Stimulated activated CD8-positive, alpha-beta memory T cell treated with anti-CD3 and anti-CD28 coated beads, Interleukin-12 subunit alpha, Interleukin-12 subunit beta, amount 100 ng/mL, for 4 hours (primary cell): ENCODE results near the gene DOCK1.
"Not testable (repeated sequence)": the region's sequence is repeated elsewhere in the genome, so short reads cannot be mapped to it uniquely, and the experiment has no call there.

Experiments
- DNase-seq: peaks from one replicate; pipeline ENCODE4 v3.0.0-alpha.2; 2020; ENCODE audit warnings: low read depth

The DOCK1 gene

DNA sequence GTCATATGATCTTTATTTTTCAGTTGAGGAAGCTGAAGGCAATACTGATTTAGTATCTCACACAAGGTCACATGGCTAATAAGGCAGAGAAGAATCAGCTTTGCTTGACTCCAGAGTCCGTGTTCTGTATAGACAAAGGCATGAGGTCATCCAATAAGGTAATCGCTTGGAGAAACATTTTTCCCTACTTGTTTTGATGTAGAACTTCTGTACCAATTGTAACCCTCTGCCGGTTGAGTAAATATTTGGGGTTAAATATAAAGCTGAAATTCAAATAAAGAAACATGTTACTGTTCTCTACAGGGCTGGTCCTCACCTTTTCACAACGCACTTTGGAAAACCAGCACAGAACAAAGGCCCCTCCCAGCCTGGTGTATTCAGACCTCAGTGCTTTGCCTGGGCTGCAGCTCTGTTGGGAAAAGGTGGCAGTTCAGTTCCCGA is 374.1 kb downstream of the DOCK1 start:
- no peak for DNase-seq

DNA sequence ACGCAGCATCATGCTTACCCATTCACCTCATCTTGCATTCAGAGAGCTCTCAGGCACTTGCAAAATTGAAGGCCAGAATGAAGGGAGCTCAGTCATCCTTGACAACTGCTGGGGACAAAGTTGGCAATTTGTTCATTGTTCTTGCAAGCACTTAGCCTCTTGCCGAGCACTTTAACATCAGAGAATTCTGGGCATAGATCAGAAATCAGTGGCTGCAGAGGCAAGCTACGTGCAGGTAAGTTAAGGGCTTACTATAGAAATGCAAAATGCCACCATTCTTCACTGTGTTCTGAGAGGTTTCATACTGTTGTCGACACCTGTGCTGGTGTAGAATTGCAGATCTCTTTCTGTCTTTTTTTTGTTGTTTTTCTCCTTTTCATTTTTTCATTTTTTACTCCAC is 375.2 kb downstream of the DOCK1 start:
- no peak for DNase-seq

DNA sequence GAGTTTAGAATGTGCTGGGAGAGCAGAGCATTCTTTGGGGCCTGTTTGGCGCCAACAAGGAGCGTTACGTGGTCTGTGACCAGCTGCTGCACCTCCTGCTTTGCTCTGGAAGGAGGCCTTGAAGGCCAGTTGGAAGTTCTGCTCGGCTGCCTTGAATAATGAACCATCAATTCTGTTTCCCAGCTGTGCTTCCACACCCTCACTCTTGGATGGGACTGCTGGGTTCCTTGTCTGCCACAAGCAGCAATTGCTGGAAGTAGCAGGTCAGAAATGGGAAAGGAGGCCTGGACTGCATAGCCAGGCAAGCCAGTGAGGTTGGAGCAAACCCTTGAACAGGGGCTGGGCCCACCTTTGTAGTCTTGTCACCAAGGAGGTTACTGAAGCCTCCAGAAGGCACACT is 377.8 kb downstream of the DOCK1 start:
- no peak for DNase-seq

DNA sequence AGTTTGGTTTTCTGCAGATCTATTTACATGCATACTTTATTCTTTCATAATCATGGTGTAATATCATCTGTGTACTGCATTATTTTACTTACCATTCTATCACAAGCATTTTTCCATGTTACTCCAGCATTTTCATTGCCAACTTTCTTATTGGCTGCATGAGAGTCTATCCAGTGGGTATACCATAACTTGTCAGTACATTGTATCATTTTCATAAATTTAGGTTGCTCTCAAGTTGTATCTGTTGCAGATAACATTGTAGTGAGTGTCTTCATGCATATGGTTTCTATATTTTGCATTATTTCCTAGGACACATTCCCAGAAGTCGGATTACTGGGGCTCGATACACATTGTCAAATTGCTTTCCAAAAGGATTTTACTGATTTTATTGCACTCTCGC is 378.3 kb downstream of the DOCK1 start:
- DNase-seq, result no peak

DNA sequence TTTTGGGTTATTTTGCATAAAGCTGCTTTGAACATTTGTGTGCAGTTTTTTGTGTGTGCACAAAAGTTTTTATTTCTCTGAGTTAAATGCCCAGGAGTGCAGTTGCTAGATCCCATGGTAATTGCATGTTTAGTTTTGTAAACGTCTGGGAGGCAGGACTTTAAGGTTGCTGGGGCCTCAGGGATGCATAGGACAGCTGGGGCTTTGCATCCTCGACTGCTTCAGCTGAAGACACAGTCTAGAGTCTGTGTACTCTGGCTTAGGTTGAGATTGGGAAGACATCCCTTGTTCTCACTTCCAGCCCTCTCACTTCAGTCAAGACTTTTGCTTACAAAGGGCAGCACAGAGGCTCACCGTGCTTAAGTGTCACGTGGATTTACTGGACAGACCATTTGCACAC is 385.6 kb downstream of the DOCK1 start:
- DNase-seq, result no peak

- DNase-seq, result no peak
Observed at GRCh38 chr10:127291329-127291728, 386.1 kb downstream of the DOCK1 start.

DNA sequence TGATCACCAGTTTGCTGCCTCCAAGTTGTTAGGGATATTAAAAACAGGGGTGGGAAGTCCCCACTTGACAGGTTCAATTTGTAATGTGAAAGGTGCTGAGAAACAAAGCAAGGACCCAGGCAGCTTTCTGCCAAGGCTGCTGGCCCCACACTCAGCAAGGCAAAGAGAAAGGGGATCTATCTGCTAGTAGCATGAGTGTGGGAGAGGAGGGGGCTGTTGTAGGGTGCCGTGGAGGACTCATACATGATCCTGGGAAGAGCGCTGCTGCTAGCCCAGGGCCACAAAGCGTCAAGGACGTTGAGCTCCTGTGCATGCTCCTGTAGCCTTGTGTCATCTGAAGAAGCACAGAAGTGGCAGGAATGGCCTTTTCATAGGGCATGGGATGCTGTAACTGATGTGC is 387.7 kb downstream of the DOCK1 start:
- no peak for DNase-seq

GRCh38 chr10:127293640-127294039 is 388.4 kb downstream of the DOCK1 start:
- DNase-seq, result no peak

DNA sequence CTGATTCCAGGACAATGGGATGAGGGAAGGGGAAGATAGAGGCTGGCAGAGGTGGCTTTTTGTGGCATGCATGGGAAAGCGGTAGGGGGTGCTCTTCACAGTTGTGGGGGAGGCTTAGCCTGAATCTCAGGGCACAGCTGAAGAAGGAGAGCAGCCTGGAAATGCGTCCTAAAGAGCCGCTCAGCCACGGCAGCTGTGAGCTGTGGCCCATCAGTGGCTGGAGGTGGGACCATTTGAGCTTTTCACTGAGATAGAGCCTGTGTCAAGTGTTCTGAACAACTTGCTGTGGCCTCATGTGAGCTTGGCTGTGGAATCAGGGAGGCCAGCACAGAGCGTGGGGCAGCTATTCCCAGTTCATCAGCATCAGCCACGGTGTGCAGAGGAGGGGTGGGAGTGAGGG is 391.5 kb downstream of the DOCK1 start:
- no peak for DNase-seq

- DNase-seq, result no peak
Observed at GRCh38 chr10:127298381-127298780, 393.2 kb downstream of the DOCK1 start.

DNA sequence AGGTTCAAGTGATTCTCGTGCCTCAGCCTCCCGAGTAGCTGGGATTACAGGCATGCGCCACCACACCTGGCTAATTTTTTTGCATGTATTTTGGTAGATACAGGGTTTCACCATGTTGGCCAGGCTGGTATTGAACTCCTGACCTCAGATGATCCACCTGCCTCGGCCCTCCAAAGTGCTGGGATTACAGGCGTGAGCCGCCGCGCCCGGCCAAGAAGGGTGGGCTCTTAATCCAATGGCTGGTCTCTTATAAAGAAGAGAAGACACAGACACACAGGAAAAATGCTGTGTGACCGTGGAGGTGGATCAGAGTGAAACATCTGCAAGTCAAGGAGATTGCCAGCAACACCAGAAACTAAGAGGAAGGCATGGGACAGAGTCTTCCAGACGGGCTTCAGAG is 394.0 kb downstream of the DOCK1 start:
- DNase-seq, result not testable (repeated sequence)

DNA sequence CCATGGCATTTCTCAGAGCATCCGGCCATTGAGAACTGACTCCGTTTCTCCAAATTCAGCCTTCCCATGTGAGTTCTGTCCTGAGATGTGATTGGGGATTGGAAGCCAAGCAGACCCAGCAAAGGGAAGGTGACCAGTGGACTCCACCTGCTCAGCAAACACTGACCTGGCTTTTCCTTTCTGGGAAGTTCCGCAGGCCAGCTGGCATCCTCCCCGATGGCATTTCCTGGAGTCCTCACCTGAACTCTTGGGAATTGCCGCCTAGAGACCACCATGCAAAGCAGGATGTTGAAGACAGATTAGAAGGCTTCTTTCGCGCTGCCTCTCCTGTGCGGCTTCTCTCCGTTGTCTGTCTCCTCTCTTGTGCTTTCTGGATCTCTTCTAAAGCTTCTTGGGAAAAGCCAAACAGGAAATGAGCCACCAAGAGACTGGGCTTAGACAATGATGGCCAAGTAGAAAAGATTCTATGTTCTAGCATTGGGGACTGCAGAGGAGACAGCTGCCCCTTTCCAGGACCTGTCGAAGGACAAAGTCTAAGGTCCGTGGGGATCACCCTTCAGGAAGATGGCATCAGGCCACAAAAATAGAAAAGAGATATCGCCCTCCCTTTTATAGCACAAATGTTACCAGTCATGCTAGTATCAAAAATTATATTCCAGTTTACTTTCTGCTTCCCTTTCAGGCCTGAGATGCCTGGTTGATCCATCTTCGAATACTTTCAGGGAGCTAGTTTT is 394.9 kb downstream of the DOCK1 start:
- no peak for DNase-seq

DNA sequence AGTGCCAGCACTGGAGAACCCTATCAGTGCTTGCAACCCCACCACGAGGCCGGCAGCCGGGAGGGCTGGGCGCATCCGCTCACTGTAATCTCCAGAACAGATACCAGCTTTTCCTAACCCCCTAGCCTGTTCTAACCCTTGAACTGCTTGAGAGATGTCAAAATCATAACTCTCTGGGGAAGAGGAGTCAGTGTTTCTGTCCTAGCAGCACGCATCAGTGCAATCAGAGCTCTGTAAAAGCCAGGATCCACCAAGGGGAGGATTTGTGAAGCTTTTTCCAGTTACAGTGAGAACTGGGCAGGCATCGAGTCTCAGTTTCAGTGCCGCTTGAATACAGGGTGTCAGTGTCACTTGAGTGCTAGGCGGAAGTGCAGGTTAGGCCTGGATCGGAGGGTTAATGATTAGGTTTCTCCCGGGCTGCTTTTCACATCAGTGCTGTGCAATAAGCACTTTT is 395.7 kb downstream of the DOCK1 start:
- DNase-seq, result no peak

DNA sequence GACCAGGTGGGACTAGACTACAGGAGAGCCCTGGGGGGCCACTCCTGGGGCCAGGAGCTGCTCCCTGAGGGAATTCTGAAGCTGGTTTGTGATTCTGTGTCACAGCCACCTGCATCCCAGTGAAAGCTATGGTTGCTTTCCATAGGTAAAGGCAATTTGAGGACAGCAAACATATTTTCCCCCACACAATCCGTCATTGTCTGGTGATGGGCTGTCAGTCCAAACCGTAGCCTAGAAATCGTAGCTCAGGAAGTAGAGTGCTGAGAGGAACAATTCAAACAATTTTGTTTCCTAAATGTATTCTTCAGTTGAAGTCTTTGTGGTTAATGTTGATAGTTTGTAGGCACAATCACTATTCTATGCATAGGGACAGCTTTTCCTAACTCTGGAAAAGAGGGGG is 397.1 kb downstream of the DOCK1 start:
- DNase-seq, result no peak

GRCh38 chr10:127303105-127303504 is 397.9 kb downstream of the DOCK1 start:
- DNase-seq, result no peak

- no peak for DNase-seq
Observed at GRCh38 chr10:127303746-127304145, 398.5 kb downstream of the DOCK1 start.

GRCh38 chr10:127306479-127306878 is 401.3 kb downstream of the DOCK1 start:
- no peak for DNase-seq

GRCh38 chr10:127307338-127307737 is 402.1 kb downstream of the DOCK1 start:
- no peak for DNase-seq

DNA sequence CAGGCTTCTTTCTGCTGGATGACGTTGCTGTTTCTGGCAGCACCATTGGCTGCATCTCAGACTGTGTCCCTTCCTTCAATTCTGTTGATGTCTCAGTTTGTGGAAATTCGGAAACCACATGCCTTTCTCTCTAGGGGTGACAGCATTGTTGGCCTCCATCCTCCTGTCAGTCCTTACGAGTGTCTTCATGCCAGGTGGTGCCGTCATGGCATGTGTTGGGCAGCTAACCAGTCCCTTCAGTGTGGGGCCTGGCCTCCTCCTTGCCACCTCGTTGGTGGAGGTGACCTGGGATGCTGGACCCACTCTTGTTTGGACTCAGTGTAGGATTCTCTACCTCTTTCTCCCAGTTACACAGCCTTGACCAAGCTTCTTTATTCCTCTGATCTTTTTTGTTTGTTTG is 402.8 kb downstream of the DOCK1 start:
- no peak for DNase-seq

DNA sequence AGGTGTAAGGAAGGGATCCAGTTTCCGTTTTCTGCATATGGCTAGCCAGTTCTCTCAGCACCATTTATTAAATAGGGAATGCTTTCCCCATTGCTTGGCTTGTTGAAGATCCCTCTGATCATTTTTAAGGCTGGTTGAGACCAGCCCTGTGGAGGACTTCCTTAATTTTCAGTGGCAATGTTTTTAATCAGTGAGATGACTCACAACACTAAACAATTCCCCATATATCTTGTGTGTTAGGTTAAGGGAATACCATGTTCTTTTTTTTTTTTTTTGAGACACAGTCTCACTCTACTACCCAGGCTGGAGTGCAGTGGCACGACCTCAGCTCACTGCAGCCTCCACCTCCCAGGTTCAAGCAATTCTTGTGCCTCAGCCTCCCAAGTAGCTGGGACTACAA is 404.4 kb downstream of the DOCK1 start:
- not testable (repeated sequence) for DNase-seq

- no peak for DNase-seq
Observed at GRCh38 chr10:127310430-127310829, 405.2 kb downstream of the DOCK1 start.

- no peak for DNase-seq
Observed at GRCh38 chr10:127310923-127311322, 405.7 kb downstream of the DOCK1 start.

DNA sequence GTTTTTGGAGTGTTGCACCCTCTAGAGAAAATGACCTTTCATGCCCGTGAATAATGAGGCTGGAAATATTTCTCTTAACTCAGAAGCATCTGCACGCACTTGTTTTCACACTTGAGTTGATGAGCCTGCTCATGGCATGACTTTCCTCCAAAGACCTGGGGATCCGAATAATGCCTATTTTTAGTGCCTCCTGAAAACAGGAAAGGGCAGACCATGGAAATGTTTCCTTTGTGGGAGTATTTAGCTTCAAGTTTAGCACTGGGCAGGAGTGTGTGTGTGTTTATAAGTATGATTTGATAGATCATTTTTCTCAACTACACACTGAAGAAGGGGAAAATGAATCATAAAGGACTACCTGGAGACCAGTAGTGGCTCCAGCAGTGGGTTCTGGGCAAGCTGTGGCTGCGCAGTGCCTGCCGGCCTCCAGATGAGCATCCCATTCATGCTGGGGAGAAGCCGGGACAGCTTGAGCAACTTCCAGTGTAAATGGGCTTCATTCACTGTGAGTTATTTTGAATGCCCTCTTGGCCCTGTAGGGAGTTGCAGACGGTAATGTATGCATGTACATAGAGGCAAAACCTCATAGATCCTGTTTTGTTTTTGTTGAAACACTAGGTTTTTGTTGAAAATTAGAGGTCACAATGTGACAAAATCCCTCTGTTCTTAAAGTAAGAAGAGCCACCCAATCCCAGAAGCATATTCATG is 408.9 kb downstream of the DOCK1 start:
- DNase-seq, result no peak

DNA sequence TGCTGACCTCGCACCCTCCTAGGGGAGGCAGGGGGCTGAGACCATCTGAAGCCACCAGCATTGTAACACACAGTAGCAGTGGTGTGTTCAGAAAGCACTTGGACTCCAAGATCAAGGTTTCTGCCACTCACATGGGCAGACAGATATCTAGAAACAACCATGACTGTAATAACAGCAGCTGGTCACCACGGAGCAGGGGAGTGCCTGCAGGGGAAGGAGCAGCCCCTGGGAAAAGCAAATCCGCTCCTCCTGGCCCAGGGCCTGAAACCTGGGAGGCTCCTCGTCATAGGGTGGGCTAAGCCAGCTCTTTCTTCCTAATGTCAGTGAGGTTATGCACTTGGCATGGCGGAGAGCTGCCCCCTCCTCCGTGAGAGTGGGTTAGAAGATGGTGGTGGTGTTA is 409.6 kb downstream of the DOCK1 start:
- no peak for DNase-seq
